Right ventricle myocardium inferior (tissue), 1 donor: ENCODE data around the gene ITIH3. TPM values are rescaled to one million over a fixed set of nuclear protein-coding genes. Genes with fewer than 3 reads are reported as not detected.

Source experiments
- ATAC-seq: fragments of 200-7000 bp; cut with Tn5 transposase; one replicate; pipeline ENCODE4 v1.9.1; 2020; ENCODE audit warnings: mild to moderate bottlenecking, moderate library complexity
- DNase-seq: peaks from one replicate; pipeline ENCODE4 v3.0.0; 2021; ENCODE audit errors: missing footprints
- intact Hi-C: fragments of 100-400 bp; cut with DNase I; formaldehyde crosslinking; loops from one replicate; pipeline ENCODE4 v1.11.0; 2022
- total RNA-seq: library from RNA; stranded (reverse); fragmentation: NEBNext Ultra II Directional; extraction: Animal tissue kit (Norgen Biotek cat#: 25700); gene quantifications from one replicate; pipeline ENCODE4 v1.2.1, GENCODE V29; 2021
- donor health status: DM: no; HTN: yes; CAD: no; lungs with severe emphysema.

The ITIH3 gene
- total RNA-seq, 1 donor from 2014 or later: 0.43 TPM

DNA sequence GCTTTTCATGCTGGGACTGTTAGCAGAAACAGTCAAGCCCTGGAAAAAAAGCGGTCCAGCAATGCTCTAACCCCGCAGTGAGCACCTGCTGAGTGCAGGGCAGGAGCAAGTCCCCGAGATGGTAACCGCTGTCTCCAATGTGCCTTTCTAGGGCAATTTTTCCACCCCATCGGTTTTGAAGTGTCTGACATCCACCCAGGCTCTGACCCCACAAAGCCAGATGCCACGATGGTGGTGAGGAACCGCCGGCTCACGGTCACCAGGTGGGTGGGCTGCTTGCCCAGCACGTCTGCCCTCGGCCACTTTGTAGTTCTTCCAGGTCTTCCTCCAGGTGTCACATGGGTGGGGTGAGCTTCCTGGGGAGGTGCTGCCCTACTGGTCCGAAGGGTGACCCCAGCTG is 3.2 kb upstream of the ITIH3 start:
- ATAC-seq (no peak), DNase-seq (peak; percentile 45)
- intact Hi-C loops: no loop called here

- intact Hi-C loops: no loop called here
- ATAC-seq (no peak), DNase-seq (no peak)
Measured at GRCh38 chr3:52791928-52792327, 2.7 kb upstream of the ITIH3 start.

DNA sequence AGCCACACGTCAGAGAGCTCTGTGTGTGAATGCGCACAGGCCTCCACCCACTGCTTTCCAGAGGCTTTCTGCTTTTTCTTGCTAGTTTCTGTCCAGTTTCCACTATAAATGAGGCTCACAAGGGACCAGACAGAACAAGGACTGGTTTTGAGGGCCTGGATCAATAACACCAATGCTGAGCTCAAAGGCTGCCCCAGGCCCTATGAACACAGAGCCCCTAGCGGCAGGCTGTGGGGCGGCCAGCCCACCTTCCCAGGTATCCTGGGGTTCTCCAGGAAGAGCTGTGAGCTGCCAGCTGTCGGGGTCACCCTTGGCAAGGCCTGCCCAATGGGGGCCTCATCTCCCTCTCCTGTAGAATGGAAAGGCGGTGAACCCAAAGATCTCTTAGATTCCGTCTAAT is 2.2 kb upstream of the ITIH3 start:
- intact Hi-C loops: no loop called here
- DNase-seq: peak; percentile 26
- no peak for ATAC-seq

- ATAC-seq: no peak
- intact Hi-C loops: no loop called here
- DNase-seq: peak; percentile 25
Measured at GRCh38 chr3:52792961-52793695, 1.5 kb upstream of the ITIH3 start.

GRCh38 chr3:52793702-52794611 is 639 bp upstream of the ITIH3 start:
- DNase-seq (peak; percentile 32), ATAC-seq (no peak)
- intact Hi-C loops: no loop called here

- ATAC-seq (no peak), DNase-seq (peak; percentile 4)
Measured at GRCh38 chr3:52795298-52795900, 803 bp downstream of the ITIH3 start.

GRCh38 chr3:52796411-52796810 is 1.8 kb downstream of the ITIH3 start:
- no peak for ATAC-seq
- DNase-seq: peak; percentile 52
- intact Hi-C loops: no loop called here

More at GRCh38 chr3:52795298-52795900, 803 bp downstream of the ITIH3 start:
- intact Hi-C loops: no loop called here

- ATAC-seq: no peak
- DNase-seq: no peak
- intact Hi-C loops: no loop called here
Measured at GRCh38 chr3:52798376-52798977, 3.9 kb downstream of the ITIH3 start.

- DNase-seq (no peak), ATAC-seq (no peak)
- intact Hi-C loops: no loop called here
Measured at GRCh38 chr3:52798978-52799476, 4.4 kb downstream of the ITIH3 start.

DNA sequence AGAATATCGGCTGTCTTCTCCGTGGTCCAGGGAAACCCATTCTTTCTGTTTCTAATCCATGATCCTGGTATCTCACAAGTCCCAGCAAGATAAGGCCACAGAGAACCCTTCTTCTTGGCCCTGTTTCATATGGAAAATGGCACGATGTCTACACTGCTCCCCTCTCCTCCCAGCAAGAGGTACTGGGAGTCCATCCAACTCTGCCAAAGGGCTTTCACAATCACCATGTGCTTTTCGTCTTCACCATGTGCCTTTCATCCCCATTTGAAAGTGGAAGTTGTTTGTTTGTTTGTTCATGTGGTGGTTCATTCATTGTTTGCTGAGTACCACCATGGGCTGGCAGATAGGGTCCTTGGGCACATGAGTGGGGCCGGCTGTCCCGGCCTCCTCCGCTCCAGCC is 5.5 kb downstream of the ITIH3 start:
- intact Hi-C loops: no loop called here
- DNase-seq: no peak

GRCh38 chr3:52801839-52802238 is 7.2 kb downstream of the ITIH3 start:
- DNase-seq (no peak), ATAC-seq (no peak)
- intact Hi-C loops: no loop called here

More for the DNA sequence above, 5.5 kb downstream of the ITIH3 start:
- ATAC-seq: no peak

DNA sequence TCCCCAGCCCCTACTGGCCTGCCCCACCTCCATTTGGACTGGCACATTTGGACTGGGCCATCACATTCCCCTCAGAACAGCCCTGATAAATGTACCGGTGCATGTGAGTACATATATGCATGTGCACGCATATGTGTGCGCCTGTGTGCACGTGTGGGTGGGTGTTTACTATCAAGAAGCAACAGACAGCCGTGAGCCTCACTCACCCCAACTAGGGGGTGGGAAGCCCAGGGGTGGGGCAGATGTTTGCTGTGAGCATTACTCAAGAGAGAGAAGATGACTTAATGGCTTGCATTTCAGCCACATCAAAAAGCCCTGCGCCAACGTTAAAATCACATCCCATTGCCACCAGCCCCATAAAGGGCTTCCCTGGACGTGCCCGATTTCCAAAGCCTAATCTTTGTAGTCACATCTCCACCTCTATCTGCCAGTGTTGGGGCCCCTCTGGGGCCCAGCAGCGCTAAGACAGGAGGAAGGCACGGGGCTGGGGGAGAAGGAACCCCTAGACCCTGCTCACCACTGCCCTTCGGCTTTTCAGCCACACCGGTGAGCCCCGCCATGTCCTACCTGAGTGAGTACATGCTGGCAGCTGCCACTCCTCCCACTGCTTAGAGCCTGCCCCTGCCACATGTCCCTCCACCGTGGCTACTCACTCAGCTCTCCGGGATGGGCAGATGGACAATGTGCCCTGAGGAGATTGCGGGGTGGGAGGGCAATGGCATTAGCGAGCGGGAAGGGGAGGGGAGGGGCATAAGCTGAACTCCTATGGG is 10.9 kb downstream of the ITIH3 start:
- no peak for ATAC-seq
- DNase-seq: no peak
- intact Hi-C loops: no loop called here

DNA sequence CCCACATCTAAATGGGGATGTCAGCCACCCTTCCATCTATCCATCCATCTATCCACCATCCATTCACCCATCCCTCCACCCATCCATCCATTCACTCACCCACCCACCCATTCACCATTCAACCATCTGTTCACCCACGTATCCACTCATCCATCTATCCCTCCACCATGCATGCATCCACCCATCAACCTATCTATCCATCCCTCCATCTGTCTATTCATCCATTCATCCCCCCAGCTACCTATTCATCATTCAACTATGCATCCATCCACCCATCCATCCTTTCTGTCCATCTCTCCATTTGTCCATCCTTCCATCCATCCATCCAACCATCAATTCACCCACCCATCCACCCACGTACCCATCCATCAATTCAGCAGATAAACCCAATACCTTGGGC is 14.6 kb downstream of the ITIH3 start:
- ATAC-seq (no peak), DNase-seq (no peak)
- intact Hi-C loops: no loop called here

DNA sequence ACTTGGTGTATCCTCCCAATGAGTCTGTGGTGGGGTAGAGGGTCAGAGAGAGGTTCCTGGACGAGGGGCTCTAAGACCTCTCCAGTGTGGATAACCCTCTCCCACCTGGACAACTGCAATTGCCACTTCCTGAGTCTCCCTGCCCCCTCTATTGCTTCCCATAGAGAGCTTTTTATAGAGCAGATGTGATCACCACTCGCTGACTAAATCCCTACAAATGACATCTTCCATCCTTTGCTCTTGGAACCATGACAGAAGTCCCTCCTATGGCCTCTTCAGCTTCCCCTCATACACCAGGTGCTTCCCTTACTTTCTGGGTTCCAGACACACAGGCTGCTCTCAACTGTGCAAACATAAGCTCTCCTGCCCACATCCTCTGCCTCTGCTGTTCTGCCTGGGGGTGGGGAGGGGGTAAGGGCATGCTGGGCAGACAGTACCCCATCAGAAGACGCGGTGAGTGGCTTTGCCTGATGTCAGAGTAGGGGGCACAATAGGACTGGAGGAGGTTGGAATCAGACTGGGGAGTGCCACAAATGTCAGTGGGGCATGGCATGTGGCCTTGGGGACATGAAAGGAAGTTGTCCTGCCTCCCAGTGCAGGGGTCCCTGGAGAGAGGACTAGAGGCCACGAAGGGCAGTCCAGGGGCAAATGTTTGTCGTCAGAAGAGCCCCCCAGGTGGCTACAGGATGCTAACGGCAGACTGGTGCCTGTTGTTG is 15.2 kb downstream of the ITIH3 start:
- intact Hi-C loops: no loop called here
- ATAC-seq (no peak), DNase-seq (no peak)

- intact Hi-C loops: no loop called here
- DNase-seq (no peak), ATAC-seq (no peak)
Measured at GRCh38 chr3:52810923-52811322, 16.3 kb downstream of the ITIH3 start.

- ATAC-seq: no peak
- intact Hi-C loops: no loop called here
- DNase-seq: no peak
Measured at GRCh38 chr3:52811452-52812011, 16.9 kb downstream of the ITIH3 start.

- ATAC-seq (no peak), DNase-seq (no peak)
- intact Hi-C loops: no loop called here
Measured at GRCh38 chr3:52813810-52814209, 19.2 kb downstream of the ITIH3 start.
